T-helper 2 cell treated with Interferon-gamma antibody and Interleukin-4, amounts not matched to agents 100 ng/mL and 5 ng/mL, for 36 hours (primary cell): ENCODE data around the gene MRPS6. TPM values are rescaled to one million over a fixed set of nuclear protein-coding genes. Genes with fewer than 3 reads are reported as not detected.

Source experiments
- intact Hi-C: fragments of 100-400 bp; cut with micrococcal nuclease; formaldehyde crosslinking; loops from one replicate; pipeline ENCODE4 v1.15.1; 2023
- total RNA-seq: library from RNA; stranded (reverse); gene quantifications from 2 replicates; pipeline ENCODE4 v1.2.3, GENCODE V29; 2022

MRPS6 gene
- total RNA-seq: 75.8 and 76.5 TPM in 2 replicates

DNA sequence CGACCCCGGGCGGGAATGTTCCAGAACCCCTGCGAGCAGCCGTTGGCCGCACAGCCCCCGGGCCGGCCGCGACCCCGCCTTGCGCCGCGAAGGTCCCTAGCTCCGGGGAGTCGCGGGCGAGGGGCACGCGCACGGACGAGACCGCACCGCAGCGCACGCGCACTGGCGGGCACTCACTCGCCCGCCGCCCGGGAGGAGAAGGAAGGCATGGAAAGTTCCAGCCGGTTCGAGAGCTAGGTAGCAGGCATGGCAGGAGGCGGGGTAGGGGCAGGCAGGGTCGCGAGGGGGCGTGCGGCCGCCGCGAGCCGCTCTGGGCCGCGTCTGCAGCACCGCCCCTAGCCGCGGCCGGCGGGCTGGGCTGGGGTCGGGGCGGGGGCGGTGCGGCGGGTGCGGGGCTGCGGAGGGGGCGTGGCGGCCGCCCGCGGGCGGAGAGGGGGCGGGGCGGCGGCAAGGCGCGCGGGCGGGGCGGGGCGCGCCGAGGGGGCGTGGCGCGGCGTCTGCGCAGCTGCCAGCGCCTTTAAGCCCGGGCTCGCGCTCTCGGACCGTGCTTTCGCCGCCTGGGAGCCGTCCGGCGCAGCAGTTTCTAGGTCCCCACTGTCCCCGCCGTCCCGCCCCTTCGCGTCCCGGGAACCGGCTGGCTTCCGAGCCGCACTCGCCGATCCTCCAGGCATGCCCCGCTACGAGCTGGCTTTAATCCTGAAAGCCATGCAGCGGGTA lies at the start of gene MRPS6, which contains the start of gene SLC5A3:
MRPS6 (plus strand) TSS at position 547 of the 717 bp plus-strand sequence; CDS start at position 670, 123 bp downstream.
SLC5A3 (plus strand) TSS at position 547 of the 717 bp plus-strand sequence. CDS start 21,621 bp downstream, outside the sequence.
- intact Hi-C loops: loop anchor here (1.0 to 2.0 kb wide), 3 partner anchors 96 to 432 kb away; partner anchors contain the start of gene CRYZL1

DNA sequence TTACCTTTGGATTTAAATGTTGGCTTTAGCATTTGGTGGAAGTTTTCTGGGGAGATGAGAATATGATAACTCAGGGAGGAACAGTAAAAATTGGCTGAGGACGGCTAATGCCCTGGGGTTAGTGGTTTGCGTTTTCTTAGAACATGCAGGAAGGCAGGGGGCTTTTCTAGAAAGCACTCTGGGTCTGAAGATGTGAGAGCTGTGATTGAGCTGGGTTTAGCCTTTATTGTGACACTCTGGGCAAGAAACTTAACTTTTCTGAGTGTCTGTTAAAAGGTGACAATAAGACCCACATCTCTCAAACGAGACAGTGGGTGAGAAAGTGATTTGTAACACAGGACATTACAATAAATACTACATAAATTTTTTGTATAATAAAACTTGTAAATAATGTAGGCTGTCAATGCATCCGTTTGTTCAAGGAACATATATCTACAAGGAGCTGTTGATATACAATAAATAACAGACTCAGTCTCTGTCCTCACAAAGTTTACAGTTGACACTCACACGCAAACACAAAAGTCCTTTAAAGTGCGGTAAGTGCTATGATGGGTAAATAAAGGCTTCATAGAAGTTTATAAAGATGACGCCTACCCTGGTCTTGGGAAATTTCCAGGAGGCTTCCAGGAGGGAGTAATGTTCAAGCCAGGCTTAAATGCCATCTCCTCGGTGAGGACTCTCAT lies 49.5 kb upstream of the MRPS6 start:
- intact Hi-C loops: loop anchor here (5.0 kb wide), 2 partner anchors 47 to 77 kb away; no protein-coding TSS in a partner anchor

DNA sequence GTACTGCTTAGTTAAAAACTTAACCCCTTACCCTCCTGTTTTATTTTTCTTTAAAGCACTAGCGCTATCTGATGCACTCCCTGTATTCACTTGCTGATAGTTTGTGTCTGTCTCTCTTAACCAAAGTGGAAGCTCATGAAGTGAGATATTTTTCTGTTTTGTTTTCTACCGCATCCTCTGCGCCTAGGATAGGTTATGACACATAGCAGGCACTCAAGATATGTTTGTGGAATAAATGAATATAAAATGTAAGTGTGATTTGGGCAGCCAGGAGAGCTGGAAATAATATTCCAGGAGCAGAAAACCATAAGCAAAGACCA lies 49.0 kb upstream of the MRPS6 start:
- intact Hi-C loops: loop anchor here (5.0 kb wide), 2 partner anchors 47 to 77 kb away; no protein-coding TSS in a partner anchor

DNA sequence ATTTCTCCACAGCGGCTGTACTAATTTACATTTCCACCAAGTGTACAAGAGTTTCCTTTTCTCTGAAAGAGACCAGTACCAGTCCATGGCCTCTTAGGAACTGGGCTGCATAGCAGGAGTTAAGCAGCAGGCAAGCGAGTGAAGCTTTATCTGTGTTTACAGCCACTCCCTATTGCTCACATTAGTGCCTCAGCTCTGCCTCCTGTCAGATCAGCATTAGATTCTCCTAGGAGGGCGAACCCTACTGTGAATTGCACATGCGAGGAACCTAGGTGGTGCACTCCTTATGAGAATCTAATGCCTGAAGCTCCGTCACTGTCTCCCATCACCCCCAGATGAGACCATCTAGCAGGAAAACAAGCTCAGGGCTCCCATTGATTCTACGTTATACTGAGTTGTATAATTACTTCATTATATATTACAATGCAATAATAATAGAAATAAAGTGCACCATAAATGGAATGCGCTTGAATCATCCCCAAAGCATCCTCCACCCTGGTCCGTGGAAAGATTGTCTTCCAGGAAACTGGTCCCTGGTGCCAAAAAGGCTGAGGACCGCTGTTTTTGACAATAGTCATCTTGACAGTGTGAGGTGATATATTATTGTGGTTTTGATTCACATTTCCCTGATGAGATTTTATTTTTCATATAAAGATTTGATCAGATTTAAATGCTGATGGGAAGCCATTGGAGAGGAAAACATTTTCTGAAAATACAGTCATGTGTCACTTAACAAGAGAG lies 45.5 kb upstream of the MRPS6 start:
- intact Hi-C loops: no loop called here

DNA sequence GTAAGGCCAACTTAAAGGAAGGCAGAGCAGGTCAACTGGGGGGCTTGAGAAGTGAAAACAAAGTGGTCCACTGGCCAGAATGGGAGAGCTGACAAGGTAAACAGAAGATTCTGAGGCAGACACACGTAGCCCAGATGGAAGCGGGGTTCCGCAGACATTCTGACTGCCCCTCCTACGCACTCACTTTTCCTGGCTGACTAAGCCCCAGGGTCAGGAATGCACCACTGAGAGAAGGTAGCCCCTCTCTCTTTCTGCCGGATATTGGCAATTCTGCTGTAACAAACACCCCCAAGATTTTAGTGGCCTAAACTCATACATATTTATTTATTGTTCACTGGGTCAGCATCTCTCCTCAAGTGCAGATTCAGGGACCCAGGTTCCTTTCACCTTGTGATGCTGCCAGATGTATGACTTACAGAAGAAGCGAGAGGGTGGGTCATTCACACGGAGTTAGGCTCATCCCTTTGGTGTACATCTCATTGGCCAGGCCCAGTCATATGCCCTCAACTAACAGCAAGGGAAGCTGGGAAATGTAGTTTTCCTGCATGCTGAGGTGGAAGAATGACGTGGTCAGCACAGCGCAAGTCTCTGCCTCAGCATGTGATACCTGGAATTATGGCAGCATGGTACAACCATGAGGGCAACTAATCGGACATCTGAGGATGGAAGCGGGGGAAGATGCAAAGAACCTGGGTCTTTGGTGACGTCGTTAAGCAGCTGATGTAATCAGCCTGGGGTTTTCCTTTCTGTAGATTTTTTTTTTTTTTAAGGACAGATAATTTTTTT lies 43.4 kb upstream of the MRPS6 start:
- intact Hi-C loops: no loop called here

DNA sequence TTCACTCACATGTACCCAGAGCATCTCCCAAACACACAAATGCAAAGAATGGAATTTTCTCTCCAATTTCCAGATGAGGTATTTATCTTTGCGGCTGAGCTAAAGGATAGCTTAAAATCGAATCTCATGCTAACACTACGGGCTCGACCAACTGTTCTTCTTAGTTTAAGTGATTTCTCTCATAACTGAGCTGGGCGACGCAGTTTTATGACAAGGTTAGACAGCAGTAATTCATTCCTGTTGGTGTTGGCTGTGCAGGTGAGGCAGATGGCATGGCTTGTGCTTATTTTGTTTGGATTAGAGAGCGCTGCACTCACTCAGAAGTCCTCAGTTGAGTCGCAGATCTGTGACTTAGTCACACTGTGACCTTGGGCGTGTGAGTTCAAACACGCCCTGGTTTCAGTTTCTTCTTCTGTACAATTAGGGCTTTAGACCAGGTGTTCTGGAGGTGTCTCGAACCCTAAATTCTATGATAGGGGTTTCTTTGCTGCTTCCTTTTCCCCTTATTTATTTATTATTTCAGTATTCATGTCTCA lies 41.5 kb upstream of the MRPS6 start:
- intact Hi-C loops: no loop called here

DNA sequence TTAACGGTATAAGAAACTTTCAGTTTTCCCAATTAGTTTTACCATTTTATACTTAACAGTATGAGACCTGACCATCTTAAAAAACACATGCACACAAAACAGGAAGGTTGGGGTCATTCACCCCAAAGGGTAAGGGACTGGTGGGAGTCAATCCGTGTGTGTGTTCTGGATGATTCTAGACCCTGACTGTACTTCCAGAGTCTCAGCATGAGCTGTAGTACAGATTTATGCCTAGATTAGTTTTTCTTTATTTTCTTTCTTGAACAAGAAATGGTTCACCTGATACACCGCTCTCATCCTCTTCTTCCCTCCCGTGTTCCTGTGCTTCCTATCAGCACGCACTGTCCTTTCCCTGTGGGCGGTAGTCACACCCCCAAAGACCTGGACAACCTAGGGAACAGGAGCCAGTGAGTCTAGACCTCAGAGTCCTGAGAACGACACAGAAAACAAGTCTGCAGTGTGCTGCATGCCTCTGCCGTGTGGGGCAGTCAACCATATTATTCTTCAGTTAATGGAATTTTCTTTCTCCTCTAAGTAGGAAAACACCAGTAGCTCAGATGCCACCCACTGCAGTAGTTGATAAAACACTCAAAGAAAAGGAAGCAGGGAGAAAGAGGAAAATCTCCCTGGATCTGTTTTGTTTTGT lies 38.9 kb upstream of the MRPS6 start:
- intact Hi-C loops: no loop called here

DNA sequence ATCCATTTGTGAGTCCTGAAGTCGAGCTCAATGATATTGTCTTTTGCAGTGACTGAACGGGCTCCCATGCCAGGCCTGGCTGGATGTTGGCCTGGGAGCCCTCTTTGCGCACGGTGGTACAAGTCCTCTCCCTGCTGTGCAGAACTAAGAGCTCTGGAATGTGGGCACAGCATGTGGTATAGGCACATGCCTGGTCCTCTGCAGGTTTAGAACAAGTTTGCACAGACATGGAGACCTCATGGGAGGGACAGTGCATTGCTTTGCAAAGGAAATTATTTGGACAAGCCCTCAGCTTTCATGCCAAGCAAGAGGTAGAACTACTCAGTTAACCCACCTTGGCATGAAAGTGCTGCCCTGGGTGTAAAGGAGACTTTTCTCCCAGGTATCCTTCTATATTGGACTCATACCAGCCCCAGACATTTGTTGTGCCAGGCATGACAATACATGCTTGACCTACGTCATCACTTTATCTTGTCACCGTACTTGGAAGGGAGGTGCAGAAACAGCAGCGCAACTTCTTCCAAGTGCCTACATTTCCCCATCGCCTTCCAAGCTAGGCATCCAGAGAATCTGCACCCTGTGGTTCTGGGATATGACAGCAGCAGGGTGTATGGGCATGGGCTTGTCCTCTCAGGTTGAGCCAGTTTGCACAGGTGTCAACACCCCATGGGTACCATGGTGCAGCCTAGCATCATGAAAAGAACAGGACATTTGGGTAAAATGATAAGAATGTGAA lies 37.6 kb upstream of the MRPS6 start:
- intact Hi-C loops: no loop called here

DNA sequence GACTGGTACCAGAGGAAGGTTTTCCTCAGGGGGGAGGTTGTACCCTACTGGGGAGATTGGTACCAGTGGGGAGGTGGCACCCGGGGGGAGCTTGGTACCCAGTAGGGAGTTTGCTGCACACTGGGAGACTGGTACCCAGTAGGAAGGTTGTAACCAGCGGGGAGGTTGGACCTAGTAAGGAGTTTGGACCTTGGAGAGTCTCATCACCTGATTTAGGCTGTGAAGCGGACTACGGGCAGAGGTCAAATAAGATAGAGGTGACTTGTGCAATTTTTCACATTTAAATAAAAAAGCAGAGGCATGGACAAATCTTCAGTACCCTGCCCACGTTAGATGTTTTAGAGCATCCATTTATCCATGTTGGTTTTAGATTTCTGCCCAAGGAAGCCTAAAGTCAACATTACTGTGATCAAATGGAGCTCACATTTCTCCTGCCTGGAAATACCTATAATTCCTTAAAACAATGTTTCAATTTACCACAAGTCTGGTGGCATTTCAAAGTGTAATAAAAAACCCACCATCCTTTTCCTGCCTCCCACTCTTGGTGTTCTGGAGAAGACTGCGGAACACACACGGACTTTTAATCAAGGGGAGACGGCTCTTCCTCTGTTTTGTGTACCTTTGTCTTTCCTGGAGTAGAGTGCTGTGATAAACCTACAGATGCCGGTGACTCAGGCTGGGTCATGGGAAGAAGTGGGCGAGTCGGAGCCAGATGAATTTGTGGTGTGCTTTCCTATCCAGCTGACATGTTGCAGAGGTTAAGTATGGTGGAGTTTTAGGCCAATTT lies 36.2 kb upstream of the MRPS6 start:
- intact Hi-C loops: no loop called here

DNA sequence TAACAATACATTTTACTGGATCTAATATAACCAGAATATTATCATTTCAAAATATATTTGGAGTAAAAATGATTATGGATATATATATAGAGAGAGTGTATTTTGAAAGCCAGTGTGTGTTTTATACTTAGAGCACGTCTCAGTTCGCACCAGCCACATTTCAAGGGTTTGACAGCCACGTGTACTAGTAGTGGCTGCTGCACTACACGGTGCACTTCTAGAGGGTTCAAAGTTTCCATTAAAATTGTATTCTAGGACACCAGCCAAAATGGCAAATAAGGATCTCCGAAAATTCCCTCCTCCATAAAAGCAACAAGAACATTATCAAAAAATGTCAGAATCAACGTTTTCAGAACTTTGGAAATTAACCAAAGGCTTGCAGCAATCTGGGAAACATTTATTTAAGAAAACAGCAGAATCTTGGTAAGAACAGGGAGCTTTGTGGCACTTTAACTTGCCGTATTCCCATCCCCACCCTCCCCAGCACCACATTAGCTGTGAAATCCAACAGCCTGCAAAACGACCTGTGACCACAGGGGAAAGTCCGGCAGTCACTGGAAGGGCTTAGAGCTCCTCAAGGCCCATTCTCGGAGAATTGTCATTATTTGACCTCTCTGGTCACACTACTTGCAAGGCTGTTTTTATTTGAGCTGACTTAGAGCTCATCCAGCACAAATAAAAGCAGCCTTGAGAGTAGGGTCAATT lies 33.5 kb upstream of the MRPS6 start:
- intact Hi-C loops: no loop called here

DNA sequence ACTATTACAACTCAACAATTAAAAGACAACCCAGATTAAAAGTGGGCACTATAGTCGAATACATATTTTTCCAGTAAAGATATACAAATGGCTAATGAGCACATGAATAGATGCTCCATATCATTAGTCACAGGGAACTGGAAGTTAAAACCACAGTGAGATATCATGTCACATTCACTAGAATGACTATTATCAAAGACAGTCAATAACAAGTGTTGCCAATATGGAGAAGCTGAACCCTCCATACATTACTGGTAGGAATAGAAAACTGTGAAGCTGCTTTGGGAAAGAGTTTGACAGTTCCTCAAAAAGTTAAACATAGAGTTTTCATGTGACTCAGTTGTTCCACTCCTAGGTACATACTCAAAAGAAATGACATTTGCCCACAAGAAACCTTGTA lies 30.6 kb upstream of the MRPS6 start:
- intact Hi-C loops: no loop called here

DNA sequence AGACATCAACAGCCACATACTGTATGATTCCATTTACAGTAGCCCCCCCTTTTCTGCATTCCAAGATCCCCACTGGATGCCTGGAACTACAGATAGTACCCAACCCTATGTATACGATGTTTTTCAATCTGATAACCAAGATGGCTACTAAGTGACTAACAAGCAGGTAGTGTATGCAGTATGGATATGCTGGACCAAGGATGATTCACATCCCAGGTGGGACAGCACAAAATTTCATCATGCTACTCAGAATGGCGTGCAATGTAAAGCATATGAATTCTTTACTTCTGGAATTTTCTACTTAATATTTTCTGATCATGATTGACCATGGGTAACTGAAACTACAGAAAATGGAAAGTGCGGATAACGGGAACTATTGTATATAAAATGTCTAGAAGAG lies 30.0 kb upstream of the MRPS6 start:
- intact Hi-C loops: no loop called here

DNA sequence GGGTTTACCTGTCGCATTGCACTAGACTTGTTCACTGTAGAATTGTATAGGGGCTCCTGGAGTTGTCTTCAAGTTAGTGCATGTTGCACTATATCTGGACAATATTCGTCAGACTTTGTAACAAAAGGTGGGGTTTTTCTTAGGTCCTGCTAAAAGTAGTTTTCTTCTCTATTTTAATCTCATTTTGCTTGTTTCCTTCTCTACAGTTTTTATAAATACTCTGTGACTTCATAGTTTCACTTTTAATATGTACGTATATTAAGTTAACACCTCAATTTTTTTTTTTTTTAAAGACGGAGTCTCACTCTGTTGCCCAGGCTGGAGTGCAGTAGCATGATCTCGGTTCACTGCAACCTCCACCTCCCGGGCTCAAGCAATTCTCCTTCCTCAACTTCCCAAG lies 26.5 kb upstream of the MRPS6 start:
- intact Hi-C loops: no loop called here

DNA sequence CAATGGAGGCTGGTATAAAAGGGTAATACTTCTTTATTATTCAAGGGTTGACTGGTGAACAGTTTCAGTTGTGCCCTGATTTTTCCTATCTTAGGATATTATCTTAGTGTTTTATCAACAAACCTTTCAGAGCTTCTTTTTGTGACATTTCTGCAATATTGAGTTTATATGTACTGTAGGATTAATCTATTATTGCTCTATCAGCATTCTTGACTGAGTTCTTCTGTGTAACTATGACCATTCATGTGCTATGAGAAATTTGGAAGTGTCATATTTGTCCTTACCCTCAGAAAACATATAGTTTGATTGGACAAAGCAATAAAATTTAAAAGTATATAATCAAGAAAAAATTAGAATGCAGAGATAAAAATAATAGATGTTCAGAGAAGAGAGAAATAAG lies 25.5 kb upstream of the MRPS6 start:
- intact Hi-C loops: no loop called here

DNA sequence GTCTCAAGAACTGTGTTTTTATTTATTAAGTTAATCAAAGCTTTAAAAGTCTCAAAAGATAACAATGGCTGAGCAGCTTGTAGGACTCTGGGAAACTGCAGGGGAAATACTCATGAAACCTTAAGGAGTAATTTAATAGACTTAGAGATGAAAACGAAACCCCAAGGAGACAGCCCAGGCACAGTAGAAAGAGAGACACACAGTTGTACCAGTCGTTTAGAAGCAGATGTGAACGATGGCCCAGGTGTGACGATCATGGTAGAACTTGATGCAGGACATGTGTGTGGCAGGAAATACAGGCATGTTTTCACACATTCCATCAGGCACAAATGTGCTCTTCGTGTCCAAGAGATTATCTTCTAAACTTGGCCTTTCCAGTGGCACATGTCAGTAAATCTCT lies 21.2 kb upstream of the MRPS6 start:
- intact Hi-C loops: no loop called here

DNA sequence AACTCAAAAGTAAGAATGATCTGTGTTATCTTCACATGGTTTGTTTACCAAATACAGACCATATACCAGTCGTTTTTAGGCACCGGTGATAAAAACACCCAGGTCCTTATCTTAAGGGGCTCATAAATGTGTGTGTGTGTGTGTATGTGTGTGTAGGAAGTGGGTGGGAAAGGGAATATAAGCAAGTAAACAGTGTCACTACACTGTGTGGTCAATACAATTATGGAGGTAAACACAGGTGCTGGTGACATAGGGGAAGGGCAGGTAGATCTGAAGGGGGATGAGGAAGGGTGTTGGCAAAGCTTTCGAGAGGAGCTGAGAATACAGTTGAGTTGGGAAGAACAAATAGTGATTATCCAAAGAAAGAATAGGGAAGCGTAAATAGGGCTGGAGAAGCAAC lies 19.1 kb upstream of the MRPS6 start:
- intact Hi-C loops: no loop called here

DNA sequence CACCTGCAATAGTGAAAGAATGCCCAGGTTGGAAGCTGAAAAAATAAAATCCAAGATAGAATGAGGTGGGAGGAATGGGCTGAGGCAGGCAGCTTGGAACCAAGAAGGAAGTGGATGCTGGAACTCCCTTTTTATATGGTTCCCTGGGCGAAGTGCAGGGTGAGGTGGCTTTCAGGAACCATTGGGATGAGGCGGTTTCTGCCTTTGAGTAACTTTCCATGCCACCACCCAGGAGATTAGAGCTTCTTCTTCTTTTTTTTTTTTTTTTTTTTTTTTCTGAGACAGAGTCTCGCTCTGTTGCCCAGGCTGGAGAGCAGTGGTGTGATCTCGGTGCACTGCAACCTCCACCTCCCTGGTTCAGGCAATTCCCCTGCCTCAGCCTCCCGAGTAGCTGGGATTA lies 17.8 kb upstream of the MRPS6 start:
- intact Hi-C loops: no loop called here

DNA sequence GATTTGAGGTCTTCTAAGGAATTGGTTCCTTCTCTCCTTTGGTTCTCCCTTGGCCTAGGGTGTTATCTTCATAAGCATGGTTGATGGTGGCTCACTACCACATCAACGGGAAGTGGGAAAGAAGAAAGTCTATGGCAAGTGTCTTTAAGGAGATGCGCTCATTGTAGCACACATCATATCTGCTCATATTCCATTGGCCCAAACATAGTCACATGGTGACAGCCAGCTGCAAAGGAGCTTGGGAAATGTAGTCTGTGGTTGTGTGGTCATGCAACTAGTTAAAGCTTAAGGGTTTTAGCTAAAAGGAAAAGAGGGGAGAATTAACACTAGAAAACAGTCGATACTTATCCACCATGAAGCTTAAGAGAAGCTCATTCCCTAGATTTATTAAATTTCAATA lies 11.4 kb upstream of the MRPS6 start:
- intact Hi-C loops: no loop called here
